Brain pericyte (primary cell): ENCODE results near the gene PLCD1.
"Not testable (repeated sequence)": the region's sequence is repeated elsewhere in the genome, so short reads cannot be mapped to it uniquely, and the experiment has no call there.

Experiments
- DNase-seq: peaks from one replicate; pipeline ENCODE4 v3.0.0-alpha.2; 2012; ENCODE audit warnings: low read depth, low spot score

Gene PLCD1

DNA sequence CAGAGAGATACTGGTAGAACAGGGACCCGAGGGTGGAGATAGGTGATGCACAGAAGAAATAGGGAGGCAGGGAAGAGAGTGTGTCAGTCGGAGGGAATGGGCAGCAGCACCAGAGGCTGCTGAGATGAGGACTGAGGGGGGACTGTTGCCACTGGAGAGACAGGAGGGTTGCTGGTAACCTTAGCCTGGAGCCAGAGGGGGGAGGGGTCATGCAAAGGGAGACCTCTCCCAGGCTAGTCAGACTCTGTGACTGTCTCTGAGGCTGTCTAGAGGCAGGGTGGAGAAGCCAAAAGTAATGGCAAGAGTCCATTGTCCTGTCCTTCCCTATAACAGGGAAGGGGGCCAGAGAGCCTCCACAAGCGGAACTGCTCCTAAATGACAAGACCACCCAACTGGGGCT is 7.5 kb upstream of the PLCD1 start:
- no peak for DNase-seq

DNA sequence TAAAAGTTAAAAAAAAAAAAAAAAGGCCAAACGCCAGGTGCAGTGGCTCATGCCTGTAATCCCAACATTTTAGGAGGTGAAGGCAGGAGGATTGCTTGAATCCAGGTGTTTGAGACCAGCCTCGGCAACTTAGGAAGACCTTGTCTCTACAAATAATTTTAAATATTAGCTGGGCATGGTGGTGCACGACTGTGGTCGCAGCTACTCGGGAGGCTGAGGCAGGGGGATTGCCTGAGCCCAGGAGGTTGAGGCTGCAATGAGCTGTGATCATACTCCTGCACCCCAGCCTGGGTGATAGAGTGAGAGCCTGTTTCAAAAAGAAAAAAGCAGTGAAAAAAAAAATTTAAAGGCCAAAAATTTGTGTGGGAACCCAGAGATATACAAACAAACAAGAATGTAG is 6.8 kb upstream of the PLCD1 start:
- no peak for DNase-seq

DNA sequence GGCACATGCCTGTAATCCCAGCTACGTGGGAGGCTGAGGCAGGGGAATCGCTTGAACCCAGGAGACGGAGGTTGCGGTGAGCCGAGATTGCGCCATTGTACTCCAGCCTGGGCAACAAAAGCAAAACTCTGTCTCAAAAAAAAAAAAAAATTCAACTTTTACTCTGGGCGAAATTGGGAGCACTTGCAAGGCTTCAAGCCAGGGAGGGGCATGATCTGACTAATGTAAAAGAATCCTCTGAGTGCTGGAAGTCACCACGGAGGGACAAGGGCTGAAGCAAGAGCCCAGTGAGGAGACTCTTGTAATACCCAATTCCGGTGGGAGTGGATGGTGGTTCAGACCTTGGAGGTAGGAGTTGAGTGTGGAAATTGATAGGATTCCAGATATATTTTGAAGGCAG is 4.9 kb upstream of the PLCD1 start:
- not testable (repeated sequence) for DNase-seq

DNA sequence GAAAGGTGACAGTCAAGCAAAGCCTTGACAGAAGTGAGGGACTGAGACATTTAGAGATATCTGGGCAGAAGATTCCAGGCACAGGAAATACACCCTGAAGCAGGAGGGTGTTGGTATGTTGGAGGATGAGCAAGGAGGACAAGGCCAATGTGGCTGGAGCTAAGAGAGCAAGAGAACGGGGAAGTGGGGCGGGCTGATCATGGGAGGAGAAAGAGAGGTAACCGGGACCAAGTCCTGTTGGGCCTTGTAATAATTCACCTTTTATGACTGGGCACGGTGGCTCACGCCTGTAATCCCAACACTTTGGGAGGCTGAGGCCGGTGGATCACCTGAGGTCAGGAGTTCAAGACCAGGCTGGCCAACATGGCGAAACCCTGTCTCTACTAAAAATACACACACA is 4.1 kb upstream of the PLCD1 start:
- not testable (repeated sequence) for DNase-seq

DNA sequence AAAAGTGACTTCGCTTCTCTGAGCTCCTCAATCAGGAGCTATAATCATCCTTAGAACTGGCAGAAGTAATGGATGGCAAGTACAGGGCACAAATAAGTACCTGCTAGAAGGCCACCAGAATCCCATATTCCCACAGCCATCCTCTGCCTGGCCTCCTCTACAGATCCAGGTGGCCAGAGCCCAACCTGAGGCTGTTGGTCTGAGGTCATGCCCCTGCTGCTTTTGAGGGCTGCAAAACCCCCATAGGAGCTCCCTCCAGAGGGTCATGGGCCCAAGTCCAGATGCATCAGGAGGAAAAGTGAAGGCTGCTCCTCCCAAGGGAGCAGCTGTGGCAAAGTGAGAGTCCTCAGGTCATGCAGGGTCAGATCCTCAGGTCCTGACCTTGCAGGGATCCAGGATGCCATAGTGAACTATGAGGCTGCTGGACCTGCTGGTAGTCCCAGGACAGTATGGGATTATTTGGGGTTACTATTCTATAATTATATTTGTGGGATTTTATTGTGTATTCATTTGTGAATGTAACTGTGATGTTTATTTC is 3.0 kb upstream of the PLCD1 start:
- DNase-seq: no peak

DNA sequence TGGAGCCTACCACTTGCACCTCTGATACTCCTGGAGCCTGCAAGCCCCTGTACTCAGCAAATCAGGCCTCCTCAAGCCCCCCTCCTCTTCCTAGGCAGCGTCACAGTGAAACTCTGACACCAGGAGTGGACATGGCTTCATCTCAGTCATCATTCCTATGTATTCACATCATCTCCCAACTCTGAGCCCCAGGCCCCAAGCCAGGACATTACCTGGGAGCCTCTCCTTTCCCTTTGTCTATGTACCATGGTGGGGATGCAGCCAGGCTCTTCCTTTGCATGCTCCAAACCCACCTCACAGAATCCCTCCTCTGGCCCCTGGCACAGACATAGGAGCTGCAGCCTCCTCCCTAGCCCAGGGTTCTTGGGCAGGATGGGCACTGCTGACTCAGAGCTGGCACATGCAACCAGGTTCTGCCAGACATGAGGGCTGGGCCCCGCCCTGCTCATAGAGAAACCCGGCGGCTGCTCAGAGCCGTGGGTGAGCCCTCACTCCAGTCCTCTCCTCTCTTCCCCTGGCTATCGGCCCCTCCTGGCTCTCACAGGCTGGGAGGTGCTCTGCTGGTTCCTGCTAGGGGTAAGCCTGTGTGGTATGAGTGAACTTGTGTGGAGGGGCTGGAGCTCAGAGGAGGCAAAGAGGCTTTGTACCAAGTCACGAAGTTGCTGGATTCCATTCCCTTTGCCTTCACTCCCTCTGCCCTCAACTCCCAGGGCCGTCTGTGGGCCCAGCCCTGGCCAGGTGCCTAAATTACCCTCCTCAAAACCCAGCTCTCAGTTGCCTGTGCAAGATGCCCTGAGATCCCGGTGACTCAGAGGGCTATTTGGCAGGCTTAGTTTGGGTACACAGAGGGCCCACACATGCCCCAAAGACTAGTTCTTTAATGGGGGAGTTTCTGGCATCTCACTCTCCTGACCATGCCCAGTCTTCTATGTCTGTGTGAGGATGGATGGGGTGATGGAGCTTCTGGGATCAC is 1.9 kb upstream of the PLCD1 start:
- DNase-seq: no peak

DNA sequence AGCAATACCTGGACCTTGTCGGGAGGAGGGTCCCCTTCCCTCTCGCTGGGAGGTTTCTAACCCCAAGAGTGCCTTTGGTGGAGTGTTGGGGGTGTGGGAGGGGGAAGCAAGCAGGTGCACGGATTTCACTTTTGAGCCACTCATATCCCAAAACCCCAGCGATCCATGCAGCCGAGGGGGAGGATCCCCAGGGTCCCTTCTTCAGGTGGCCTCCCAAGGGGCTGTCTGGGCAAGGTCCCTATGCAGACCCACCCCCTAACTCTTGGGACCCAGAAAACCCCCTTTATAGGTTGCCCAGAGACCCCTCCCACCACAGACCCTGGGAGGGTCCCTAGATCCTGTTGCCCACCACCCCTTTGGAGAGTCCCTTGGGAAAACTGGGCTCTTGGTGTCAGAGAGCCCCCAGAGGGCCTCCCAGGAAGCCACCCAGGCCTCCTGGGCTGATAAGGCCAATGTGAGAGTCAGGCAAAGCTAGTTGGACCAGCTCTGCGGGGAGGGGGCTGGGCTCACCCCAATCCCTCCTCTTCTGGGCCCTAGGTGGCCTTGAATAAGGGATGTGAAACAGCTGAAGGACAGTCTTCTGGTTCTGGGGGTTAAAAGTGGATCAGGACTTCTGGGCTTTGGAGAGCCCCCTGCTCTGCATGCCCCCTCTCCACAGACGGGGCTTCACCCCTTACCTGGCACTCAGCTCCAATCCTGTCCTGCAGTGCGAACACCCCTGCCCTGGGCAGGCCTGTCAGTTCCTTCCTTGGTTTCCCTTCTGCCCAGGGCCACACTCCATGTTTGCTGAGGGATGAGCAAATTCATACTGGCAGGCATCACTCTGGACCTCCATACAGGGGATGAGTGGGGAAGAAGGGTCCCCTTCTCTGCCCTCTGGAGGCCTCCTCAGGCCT is 932 bp upstream of the PLCD1 start:
- DNase-seq: no peak

DNA sequence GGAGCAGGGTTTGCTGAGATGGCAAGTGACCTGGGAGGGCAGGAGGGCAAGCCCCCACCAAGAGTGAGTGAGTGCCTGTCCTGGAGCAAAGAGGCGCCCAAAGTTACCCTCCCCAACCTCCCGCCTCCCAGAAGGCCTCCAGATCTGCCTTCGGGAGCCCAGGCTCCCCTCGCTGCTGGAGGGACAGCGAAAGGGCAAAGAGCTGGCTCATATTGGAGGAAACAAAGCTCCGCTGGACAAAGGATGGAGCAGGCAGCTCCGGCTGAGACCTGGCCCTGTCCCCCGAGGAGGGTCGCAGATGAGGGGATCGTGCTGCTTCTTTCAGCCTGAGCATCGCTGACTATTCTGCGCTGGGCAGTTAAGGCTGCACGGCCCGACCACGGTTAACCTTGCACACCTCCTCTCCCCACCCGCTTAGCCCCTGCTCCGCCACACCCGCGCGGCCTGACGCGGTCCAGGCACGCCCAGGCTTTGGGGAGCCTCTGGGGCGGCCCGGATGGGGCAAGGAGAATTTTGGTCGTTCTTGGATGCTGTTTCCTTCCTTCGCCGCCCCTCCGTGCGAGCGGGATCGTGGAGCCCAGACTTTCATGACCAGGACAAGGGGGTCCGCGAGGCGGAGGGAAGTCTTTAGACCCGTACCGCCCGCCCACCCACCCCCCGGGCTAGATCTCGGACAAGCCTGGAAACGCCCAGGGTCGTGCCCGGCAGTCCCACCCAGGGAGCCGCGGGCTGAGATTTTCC is 651 bp downstream of the PLCD1 start:
- no peak for DNase-seq

DNA sequence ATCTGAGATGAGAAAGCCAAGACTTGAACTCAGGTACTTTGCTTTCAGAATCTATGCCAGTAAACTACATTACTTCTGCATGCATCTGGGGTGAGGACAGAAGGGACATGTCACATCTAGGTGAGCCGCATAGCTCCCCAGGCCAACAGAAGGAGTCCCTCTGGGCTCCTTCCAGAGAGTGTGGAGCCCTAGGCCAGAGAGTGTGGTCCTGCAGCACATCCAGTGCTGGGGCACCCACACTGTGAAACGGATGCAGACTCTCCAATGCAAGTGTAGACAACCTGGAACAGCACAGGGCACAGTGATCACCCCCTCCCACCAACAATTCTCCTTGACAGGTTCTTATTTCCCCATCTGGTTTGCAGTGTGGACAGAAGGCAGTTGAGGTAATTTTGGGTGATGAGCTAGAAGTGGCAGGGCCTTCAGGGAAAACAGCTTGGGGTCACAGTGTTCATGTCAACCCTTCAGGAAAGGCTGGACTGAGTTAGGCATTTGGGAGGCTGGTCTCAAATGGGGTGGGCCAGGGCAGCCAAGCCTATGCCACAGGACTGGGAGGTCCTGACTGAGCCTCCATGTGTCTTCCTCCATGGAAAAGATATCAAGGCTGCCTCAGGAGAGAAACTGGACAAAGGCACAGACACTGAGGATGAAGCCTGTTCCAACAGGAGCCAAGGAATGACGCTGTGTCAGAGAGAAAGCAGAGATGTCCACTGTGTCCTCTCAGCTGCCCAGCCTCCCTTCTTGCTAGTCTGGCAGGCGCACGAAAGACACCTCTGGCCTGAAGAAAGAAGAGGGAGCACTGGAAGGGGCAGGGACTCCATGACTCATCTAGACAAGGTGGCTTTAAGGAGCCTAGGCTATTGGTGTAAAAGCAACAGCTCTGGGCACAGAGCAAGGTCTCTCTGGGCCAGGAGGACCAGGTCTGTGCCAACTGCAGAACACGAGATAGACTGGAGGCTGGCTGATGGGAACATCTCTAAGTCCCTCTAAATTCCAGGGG is 1.7 kb downstream of the PLCD1 start:
- no peak for DNase-seq

DNA sequence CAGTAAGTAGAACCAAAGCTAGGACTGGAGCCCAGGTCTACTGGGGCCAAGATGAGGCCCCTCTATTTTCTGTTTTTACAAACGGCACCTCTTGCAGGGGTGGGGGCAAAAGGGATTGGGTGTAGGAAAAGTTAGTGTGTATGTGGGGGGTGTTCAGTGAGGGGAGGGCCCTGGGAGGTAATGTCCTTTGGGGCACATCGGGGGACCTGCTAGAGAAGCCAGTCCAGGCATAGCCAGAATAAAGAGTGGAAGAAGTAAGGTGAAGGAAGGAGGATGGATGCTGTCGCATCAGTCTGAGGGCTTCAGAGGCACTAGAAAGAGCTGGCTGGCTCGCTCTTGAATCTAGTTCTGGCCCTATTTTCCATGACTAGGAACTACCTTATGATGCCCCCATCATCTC is 2.6 kb downstream of the PLCD1 start:
- no peak for DNase-seq

DNA sequence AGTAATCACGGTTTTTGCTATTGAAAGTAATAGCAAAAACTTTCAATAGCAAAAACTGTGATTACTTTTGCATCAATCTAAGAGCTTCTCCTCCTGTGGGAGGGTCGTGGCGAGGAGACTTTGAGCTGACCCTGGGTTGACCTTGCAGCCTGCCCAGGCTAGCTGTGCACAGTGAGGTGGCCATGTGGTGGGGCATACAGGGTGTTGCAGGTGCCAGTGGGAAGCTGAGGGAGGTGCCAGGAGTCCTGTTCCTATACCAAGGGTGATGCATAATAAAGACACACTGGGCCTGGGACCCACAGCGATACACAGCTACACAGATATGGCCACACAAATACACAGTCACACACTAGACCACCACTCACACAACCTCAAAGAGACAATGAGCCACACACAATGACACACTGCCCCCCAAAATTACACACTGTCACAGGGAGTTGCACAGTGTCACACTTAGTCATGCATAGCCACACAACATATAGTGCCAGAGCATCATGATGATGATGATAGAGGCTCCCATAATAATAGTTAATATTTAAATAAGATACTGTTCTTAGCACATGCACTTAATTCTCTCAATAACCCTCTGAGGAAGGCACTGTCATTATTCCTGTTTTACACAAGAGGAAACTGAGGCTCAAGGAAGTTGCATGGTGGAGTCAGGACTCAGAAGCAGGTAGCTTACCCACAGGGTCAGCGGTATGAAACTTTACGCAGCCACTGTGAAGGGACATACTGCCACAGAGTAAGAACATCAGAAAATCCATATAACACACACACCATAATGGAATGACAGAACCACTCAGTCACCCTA is 6.3 kb downstream of the PLCD1 start:
- DNase-seq: no peak

DNA sequence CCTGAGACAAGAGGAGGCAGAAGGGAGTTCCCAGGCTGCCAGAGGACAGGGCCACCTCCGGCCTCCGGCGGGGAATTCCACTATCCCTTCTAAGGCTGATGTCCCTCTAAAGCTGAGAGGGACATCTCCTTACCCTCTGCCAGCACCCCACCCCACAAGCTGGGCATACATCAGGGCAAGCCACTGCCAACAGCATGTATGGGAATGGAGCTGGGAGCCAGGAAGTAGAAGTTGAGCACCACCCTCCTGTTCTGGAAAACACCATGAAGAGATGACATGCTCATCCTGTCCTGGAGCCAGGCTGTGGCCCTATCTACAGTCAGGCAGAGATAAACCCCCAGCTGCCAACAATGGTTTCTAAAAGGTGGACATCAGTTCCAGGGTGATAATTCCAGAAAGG is 7.1 kb downstream of the PLCD1 start:
- no peak for DNase-seq

DNA sequence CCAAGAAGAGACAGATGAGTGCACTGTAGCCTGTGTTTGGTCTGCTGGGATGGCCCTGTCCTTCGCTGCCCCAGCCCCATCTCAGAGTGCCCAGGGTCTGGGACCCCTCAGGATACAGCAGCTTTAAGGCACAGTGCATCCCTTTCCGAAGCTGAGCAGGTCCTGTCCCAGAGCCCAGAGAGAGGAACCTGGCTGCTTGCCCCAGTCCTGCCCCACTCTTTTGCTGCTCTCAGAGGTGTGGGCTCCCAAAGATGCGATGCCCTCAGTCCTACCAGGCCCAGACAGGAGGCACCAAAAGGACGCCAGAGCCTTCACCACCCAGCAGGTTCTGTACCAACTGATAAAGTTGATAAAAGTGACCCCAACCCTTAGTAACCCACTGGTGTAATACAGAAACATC is 8.2 kb downstream of the PLCD1 start:
- no peak for DNase-seq

DNA sequence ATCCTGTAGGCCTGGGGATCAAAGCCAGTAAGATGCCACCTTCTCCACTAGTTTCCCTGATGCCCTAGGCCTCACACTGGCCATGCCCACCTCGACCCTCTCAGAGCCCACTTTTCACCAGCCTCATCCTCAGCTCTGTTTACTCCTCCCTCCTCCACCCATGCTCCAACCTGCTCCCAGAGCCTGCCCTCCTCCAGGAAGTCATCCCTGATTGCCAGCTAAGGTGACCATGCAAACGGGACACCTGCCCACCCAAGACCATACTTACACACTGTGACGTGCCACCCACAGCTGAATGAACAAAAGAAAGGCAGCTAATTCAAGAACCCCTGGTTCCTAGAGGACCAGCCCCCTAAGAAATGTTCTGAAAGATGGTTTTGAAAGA is 9.1 kb downstream of the PLCD1 start:
- DNase-seq: no peak

DNA sequence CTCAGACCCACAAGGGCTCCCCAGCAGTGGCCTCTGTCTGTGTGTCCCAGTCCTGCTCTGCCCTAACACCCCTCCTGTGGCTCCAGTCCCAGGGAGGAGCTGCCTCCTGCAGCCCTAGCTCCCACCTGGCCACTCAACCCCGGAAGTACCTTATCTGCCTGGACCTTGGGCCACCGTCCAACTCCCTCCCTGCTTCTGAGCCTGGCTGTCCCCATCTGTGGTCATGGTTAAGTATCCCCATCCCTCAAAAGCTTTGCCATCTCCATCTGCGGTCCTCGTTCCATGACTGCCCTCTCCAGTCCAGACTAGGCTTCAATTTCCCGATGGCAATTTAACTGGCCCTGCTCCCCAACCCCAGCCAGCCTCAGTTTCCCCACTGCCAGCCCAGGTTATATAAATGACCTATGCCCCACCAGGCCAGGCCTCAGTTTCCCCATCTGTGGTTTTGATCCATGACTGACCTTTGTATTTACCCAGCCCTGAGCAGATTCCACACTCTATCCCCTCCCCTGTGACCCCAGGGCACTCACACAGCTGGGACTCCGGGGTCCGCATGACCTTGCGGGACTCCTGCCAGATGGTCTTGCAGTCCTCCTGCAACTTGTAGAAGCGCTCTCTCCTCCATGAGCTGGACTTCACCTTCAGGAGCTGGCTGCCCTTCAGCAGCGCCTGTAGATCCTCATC is 9.6 kb downstream of the PLCD1 start:
- no peak for DNase-seq

DNA sequence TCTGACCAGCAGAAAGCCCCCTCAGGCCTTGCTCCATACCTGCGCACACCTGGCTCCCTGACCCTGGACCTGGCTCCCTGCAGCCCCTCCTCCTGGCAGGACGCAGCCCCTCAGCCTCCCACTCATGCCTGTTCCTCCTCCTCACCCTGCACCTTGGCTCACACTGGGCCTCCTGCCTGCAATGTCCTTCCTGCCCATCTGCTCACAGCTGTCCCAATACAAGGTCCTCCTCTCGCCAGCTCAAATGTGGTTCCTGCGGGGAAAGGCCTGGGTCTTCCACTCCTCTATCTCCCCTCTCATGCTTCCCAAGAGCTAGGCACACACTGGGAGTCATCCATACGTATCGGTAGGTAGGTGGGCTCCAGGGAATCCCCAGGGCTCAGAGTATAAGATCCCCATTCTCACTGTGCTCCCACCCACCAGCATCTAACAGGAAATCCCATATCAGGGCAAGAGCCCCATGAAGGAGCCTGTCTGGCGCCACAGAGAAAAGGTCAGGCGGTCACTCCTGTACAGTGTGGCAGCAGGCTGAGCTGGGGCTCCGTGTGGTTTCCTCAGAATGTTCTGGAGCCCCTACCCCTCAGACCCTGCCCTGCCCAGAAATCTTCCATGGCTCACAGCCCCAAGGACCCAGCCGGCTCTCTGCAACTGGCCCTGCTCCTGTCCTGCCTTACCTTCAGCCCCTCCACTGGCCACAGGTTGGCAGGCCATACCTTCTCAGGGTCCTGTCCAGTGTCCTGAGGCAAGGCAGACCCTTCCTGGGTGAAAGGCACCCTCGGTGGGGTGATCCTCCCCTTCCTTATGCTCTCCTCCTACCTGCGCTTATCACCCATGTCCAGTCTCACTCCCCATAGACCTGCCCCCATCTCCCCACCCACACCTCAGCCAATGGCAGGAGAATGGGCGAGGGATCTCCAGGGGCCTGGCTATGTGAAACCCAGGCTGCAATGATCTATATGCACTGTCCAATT is 10.9 kb downstream of the PLCD1 start:
- DNase-seq: no peak

DNA sequence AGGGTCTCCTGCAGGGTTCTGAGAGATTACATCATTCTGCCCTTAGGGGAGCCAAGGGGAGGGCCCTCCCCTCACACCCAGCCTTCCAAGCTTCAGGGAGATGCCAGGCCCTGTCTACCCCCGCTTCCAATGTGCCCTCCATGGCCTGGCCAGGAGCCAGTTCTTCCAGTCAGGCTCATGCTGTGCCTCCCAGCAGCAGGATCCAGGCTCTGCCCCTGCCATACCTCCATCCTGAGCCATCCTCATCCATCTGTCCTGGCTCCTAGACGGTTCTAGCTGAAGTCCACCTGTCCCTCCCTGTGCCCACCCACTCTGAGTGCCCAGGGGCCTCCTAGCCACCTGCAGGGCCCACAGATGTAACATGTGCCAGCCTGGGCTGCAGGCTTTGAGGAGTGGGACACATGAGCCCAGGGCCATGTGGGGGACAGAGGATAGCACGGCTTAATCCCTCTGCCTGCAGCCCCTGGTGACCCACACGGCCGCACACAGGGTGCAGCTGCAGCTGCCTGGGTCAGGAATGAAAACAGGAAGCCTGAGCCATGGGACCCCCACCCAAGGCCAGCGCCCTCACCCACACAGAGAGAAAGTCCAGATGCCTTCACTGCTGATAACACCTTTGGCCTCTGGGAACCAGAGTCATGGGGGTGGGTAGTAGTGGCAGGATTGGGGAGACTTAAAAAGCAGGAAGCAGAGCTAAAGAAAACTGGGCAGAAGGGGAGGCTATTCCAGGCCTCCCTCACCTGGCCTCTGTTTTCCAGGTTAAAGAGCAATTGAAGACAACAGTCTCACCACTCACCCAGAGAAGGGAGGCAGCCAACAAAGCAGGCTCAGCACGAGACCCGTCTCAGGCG is 11.8 kb downstream of the PLCD1 start:
- no peak for DNase-seq
